Skeletal muscle cell (primary cell): ENCODE data around the gene UIMC1.
"Not testable (repeated sequence)": the region's sequence is repeated elsewhere in the genome, so short reads cannot be mapped to it uniquely, and the experiment has no call there.

Experiments used
- DNase-seq: peaks from one replicate; pipeline ENCODE4 v3.0.0-alpha.2; 2010; ENCODE audit warnings: low read depth
- H3K4me3 ChIP-seq: 2 replicates; pipeline ENCODE4 v1.5.1; 2011; ENCODE audit warnings: low read depth, mild to moderate bottlenecking, control low read depth, low read length, moderate library complexity

The UIMC1 gene

GRCh38 chr5:176876506-176877431 lies 129.8 kb downstream of the UIMC1 start:
- no peak for DNase-seq
- H3K4me3 ChIP-seq, result no peak overlapping the region

GRCh38 chr5:176875783-176876505 lies 130.6 kb downstream of the UIMC1 start:
- no peak for DNase-seq
- H3K4me3 ChIP-seq, result no peak overlapping the region

DNA sequence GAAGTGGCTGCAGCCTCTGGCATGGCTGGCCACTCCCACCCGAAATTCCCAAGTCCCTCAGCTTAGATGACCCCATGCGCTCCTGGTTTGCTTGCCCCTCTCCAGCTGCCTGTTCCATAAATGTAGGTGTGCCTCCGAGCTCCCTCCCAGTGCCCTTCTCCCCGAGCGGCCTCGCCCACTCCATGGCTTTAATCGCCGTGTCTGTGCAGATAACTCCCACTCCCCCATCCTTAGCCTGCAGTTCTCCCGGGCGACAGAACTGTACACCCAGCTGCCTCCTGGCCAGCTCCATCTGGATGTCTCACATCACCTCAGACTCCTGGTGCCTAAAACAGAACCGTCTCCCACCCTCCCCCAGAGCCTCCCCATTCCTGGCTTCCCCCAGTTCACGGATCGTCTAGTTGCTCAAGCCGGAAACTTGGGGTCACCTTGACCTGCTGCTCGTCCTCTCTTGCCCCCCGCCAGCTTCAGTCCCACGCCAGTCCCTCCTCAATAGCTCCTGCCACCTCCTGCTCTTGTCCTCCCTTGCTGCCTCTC lies 131.5 kb downstream of the UIMC1 start:
- no peak overlapping the region for H3K4me3 ChIP-seq
- DNase-seq, result no peak

GRCh38 chr5:176874198-176874780 lies 132.3 kb downstream of the UIMC1 start:
- no peak for DNase-seq
- H3K4me3 ChIP-seq, result no peak overlapping the region

DNA sequence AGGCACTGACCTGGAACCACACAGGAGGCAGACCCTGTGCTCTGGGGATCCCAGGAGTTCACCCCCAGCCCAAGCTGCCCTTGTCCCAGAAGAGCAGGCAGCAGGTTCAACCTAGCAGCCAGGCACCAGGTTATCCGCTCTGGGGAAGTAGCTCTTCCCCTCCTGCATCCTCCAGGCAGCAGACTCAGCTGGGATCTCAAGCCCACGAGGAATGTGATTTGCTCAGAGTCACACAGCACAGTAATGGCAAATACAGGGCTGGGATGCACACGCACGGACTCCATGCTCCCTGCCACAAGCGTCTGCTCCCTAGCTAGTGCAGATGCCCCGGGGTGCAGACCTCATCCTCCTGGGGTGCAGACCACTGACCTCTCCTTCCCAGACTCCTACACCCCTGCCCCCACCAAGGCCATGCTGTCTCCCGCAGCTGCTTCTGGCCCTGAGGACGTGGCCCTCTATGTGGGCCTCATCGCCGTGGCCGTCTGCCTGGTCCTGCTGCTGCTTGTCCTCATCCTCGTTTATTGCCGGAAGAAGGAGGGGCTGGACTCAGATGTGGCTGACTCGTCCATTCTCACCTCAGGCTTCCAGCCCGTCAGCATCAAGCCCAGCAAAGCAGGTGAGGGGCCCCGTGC lies 132.9 kb downstream of the UIMC1 start:
- no peak for DNase-seq
- no peak overlapping the region for H3K4me3 ChIP-seq

DNA sequence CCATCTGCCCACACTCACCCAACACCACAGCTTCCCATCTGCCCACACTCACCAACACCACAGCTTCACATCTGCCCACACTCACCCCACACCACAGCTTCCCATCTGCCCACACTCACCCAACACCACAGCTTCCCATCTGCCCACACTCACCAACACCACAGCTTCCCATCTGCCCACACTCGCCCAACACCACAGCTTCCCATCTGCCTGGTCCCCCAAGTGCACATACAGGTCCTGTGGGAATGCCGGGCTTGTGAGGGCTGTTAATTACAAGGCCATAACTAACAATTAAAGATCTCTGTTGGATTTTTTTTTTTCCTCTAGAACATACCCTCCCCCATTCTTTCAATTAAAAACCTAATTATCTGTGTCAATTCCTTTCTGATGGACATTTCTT lies 133.6 kb downstream of the UIMC1 start:
- not testable (repeated sequence) for H3K4me3 ChIP-seq, DNase-seq

- not testable (repeated sequence) for DNase-seq, H3K4me3 ChIP-seq
Observed at GRCh38 chr5:176872586-176872985, 134.0 kb downstream of the UIMC1 start.

DNA sequence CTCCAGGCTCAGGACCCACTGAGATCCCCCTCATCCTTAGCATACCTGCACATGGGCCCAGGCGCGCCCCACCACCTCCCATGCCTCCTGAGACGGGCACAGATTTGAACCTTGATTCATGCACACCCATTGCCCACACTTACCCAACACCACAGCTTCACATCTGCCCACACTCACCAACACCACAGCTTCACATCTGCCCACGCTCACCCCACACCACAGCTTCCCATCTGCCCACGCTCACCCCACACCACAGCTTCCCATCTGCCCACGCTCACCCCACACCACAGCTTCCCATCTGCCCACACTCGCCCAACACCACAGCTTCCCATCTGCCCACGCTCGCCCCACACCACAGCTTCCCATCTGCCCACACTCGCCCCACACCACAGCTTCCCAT lies 135.9 kb downstream of the UIMC1 start:
- not testable (repeated sequence) for DNase-seq, H3K4me3 ChIP-seq

DNA sequence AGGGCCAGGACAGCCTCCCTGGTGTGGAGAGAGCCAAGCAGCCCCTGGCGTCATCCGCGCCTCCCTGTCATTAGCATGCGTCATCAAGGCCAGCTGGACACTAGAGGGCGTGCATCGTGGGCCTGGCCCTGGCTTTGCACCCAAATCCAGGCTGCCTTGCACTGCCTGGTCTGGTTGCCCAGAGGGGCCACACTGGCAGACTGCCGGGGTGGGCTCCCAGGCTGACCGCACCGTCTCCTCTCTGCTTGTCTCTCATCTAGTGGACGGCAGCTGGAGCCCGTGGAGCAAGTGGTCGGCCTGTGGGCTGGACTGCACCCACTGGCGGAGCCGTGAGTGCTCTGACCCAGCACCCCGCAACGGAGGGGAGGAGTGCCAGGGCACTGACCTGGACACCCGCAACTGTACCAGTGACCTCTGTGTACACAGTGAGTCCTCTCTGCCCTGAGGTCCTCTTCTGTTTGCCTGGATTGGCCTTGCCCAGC lies 136.4 kb downstream of the UIMC1 start:
- no peak for DNase-seq
- no peak overlapping the region for H3K4me3 ChIP-seq

DNA sequence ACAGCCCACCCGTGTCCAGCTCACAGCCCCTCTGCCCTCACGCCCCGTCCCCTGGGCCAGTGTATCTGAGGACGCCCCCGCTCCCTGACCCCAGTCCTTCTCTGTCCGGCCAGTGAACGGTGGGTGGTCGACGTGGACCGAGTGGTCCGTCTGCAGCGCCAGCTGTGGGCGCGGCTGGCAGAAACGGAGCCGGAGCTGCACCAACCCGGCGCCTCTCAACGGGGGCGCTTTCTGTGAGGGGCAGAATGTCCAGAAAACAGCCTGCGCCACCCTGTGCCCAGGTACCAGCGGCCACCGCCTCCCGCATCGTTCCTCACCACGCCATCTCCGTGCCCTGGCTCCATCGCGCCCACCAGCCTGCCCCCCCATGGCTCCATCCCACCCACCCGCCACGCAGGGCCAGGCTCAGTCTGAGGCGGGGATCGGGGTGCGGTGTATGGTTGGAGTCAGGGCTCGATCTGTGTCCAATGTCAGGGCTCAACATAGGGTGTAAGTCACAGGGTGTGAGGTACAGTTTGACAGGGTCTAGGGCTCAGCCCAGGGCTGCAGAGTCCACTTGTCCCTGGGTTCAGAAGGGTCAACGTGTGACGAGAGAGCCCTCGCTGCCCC lies 137.0 kb downstream of the UIMC1 start:
- no peak for DNase-seq
- no peak overlapping the region for H3K4me3 ChIP-seq

DNA sequence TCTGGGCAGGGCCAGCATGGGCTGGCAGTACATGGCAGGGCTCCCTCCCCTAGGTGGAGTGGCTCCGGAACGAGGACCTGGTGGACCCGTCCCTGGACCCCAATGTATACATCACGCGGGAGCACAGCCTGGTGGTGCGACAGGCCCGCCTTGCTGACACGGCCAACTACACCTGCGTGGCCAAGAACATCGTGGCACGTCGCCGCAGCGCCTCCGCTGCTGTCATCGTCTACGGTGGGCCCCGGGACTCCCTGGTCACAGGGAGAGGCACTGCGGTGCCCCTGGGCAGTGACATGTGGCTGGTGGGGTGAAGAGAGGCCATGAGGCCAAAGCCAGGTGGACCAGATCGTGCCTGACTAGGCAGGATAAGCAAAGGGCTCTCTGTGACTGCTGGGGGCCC lies 137.8 kb downstream of the UIMC1 start:
- no peak overlapping the region for H3K4me3 ChIP-seq
- no peak for DNase-seq

DNA sequence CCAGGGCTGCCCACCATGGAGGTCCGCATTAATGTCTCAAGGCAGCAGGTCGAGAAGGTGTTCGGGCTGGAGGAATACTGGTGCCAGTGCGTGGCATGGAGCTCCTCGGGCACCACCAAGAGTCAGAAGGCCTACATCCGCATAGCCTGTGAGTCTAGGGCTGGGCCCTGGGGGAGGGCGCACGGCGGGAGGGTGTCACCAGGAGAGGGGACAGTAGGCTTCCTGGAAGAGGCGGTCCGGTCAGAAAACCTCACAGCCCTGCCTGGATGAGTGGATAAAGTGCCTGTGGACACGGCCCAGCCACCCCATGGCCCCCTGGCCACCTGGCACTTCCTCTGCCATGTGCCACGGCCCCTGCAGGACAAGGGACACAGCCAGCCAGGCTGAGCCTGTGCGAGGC lies 138.5 kb downstream of the UIMC1 start:
- no peak overlapping the region for H3K4me3 ChIP-seq
- DNase-seq, result no peak

GRCh38 chr5:176866707-176867310 lies 139.8 kb downstream of the UIMC1 start:
- DNase-seq, result no peak
- H3K4me3 ChIP-seq, result no peak overlapping the region

- H3K4me3 ChIP-seq, result no peak overlapping the region
- no peak for DNase-seq
Observed at GRCh38 chr5:176865964-176866363, 140.6 kb downstream of the UIMC1 start.

GRCh38 chr5:176864755-176865154 lies 141.8 kb downstream of the UIMC1 start:
- DNase-seq, result no peak

GRCh38 chr5:176863765-176864098 lies 142.8 kb downstream of the UIMC1 start:
- H3K4me3 ChIP-seq, result no peak overlapping the region
- DNase-seq, result no peak

More at GRCh38 chr5:176864755-176865154, 141.8 kb downstream of the UIMC1 start:
- H3K4me3 ChIP-seq, result no peak overlapping the region

- H3K4me3 ChIP-seq, result no peak overlapping the region
- DNase-seq, result no peak
Observed at GRCh38 chr5:176863041-176863764, 143.4 kb downstream of the UIMC1 start.

- DNase-seq, result no peak
- H3K4me3 ChIP-seq, result no peak overlapping the region
Observed at GRCh38 chr5:176862330-176862995, 144.1 kb downstream of the UIMC1 start.
